NCI-H82 treated with DMSO at 0.1 percent for 48 hours (cell line): ENCODE data around the gene FOXP3.
A peak's percentile ranks its signal among the peaks of the same experiment; 100 is the strongest.

Experiments used
- DNase-seq: peaks from one replicate; lab custom pipeline; 2025; ENCODE audit not compliant: unreplicated experiment; lab: John Stamatoyannopoulos, UW

FOXP3 gene

DNA sequence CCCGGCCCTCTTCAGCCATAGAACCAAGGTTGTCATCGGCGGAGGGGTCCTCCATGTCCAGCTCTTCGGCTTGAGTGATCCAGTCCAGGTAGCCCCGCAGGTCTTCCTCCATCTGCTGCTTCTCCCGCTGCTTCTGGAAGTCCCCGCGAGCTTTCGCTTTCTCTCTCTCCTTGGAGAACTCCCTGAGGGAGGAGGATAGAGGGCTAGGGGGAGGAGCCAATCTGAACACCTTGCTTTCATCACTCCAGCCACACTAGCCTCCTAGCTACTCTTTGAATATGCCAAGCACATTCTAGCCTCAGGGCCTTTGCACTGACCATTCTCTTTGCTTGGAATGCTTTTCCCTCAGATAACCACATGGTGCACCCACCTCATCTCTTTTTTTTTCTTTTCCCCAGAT is 37.6 kb downstream of the FOXP3 start:
- DNase-seq, result no peak

DNA sequence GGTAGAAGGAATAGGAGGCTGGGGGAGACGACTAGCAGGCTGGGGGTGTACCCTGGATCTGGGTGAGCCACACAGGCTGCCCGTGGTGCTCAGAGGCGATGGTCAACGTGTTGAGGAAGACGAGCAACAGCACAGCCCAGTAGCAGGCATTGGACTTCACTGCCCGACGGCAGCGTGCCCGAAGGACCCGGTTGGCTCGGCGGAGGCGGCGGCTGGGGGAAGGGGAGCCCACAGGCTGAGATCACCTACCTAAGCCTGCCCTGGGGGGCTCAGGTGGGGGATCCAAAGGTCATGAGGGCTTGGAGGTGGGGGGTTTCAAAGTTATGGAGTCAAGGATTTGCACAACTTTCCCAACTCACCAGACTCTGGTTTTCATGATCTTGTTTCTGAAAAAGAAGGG is 38.7 kb downstream of the FOXP3 start:
- no peak for DNase-seq

DNA sequence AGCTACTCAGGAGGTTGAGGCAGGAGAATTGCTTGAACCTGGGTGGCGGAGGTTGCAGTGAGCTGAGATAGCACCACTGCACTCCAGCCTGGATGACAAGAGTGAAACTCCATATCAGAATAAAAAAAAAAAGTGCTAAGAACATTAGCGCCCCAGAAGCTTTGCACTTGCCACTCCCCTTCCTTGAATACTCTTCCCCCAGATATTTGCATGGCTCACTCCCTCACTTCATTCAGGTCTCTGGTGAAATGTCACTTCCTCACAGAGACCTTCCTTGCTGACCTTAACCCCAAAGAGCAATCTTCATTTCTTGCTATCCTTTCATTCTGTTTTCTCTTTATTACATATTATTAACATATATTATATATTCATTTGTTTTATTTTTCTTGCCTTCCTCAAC is 42.6 kb downstream of the FOXP3 start:
- DNase-seq, result no peak

DNA sequence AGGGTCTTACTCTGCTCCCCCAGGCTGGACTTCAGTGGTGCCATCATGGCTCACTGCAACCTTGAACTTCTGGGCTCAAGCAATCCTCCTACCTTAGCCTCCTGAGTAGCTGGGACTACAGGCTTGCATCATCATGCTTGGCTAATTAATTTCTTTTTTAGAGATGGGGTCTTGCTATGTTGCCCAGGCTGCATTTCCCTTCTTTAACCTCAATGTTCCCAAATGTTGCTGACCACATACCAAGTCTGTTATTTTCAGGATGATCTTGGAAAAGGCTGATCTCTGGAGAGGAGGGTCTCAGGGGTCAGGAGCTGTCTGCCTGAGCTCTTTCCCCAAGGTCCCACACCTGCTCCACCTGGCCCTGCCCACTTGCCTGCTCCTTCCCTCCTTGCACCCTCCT is 44.4 kb downstream of the FOXP3 start:
- no peak for DNase-seq

DNA sequence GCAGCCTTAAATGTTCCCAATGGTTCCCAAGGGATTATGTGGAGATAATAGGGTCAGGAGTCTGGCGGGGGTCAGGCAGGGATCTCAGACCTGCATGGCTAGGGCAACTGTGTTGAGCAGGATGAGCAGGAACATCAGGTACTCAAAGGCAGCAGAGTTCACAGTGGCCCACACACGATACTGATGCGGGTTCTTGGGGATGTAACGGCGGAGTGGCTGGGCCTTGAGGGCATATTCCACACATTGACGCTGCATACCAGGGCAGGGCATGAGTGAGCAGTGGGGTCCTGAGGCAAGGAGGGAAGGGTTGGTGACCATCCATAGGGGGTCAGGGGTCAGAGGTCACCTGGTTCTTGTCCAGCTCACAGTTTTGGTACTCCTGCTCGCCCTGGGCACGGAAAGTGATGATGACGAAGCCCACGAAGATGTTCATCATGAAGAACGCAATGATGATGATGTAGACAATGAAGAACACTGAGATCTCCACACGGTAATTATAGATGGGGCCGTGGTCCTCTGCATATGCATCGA is 49.4 kb downstream of the FOXP3 start:
- DNase-seq, result no peak

DNA sequence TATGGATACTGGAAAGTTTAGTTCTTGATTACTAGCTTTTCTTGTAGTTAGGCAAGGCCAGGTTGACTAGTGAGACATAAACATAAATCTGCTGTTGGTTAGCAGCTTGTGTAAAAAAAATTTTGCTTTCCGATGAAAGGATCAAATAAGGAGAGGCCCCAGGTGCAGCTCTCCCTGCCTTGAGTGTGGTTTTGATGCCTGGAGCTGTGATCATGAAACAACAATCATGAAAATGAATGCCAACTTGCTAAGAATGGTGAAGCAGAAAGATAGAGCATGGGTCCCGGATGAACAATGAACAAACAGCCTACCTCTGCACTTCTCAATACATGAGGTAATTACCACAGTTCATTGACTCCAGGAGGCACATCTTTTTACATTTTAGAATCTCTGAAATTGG is 50.1 kb downstream of the FOXP3 start:
- DNase-seq, result no peak

DNA sequence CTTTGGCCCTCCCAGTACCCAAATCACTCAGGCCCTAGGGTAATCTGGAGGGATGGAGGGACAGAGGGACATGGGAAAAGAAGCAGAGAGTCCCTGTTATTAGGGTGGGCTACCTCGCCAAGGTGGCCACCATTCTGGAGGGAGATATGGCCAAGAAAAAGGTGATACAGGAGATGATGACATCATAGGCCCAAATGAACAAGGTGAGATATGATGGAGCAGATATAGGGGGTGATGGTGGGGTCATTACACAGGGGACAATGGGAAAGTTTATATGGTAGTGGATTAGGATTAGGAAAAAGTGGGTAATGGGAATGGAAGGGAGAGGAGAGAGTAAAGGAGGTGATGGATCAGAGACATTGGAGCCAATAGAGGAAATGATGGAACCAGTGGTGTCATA is 51.6 kb downstream of the FOXP3 start:
- DNase-seq, result no peak

DNA sequence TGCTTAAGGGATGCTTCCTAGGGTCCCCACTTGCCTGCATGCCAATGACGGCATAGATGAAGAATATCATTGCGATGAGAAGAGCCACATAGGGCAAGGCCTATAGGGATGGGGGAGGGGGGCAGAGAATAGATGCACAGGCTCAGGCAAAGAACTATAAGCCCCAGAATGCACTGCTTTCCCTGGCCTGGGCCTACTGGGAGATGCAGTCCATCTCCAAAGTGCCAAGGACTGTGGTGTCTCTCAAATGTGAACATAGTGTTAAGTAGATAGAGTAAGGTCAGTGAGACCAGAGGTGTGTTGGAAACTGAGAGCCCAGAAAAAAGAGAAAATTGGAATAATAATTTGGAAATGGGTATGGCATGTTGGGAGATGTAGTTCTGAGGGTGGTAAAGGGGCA is 52.3 kb downstream of the FOXP3 start:
- DNase-seq, result no peak

DNA sequence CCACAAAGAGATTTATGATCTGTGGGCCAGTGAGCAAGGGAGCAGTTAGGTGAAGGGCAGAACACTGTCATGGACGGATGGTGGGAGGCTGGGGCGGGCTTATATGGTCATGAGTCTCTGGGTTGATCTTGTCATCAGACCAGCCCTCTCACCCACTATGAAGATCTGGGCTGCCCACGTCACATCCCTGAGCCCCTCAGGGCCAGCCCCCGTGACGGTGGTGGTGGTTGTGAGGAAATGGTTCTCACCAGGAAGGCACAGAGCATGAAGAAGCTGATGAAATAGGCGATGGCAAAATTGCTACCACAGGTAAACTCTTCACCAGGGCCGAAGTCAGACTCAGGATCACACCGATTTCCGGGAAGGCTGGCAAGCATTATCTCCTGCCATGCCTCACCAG is 53.4 kb downstream of the FOXP3 start:
- no peak for DNase-seq

DNA sequence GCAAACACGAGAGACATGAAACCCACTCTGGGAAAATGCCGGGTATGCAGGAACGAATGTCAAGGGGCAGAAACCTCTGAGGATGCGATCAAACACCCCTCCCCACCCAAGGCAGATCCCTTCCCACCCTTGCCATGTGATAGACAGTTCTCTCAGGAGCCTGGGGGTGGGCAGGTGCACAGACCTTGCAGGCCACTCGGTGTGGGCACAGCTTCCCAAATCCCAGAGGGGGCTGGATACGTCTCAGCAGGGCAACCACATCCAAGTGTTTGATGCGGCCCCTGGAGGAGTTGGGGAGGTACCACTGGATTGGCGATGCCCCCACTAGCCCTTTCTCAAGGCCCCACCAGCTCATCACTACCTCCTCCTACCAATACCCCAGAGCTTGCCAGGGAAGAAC is 54.1 kb downstream of the FOXP3 start:
- no peak for DNase-seq

DNA sequence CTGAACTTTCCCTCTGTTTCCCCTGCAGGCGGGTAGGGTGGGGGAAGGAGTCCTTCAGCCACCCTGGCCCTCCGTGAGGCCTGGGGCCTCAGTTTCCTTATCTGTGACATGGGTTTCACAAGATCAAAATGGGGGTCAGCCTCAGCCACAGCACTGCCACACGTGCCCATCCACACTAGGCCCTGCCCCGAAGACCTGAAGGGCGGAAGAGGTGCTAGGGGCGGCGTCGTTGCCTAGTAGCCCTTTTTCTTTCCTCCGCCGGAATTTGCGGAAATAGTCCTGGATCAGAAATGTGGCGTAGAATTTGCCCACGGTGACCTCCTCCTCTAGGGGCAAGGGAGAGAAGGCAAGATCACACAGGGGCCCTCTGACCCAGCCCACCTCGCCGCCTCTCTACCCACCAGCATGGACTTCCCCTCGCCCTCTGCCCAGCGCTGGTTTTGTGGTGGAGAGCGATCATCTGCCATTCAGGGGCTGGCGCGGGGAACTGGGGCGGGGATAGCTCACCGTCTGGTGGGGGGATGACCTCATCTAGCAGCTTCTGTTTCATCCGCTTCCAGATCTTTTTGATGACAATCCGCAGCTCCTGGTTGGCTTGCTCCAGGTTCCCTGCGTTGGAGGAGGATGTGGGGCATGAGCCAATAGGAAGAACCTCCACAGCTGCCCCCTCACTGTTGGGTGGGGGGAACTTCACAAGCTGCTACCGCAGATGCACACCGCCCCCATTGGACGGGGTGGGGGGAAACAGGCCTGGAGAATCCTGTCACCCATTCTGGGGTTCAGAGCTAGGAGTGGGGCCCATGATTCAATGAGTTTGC is 54.9 kb downstream of the FOXP3 start:
- DNase-seq, result peak; percentile 58

DNA sequence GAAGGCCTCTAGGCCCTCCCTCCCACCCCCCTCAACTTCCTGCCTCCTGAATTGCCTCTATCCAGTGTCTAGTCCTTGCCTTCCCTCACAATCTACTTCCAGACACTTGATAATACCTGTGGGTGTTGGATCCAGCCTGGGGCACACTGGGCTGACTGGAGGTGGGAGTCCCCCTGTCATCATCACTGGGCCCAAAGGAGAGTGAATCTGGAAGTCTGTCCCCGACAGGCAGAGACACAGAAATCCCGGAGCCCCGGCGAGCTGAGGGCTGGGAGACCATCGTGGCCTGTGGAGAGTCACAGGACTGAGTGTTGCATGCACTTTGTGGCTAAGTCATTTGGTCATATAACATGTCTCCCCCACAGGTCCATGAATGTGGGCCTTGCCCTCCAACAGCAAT is 56.1 kb downstream of the FOXP3 start:
- no peak for DNase-seq

DNA sequence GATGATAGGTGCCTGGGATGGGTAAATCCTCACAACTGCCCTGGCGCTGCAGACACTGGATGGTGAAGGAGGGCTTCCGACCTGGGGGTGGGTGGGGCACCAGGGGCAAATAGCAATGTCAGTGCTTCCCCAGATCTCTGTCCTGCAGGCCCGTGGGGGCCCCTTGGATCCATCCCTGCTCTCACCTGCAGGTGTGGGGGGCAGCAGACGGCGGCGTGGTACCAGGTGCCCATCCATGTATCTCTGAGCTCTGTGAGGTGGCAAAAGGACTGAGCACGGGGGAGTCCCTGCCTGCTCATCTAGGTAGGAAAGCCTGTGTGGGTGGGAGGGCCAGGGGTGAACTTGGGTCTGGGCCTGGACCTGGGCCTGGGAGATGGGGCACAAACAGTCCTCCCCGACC is 58.0 kb downstream of the FOXP3 start:
- DNase-seq, result no peak

DNA sequence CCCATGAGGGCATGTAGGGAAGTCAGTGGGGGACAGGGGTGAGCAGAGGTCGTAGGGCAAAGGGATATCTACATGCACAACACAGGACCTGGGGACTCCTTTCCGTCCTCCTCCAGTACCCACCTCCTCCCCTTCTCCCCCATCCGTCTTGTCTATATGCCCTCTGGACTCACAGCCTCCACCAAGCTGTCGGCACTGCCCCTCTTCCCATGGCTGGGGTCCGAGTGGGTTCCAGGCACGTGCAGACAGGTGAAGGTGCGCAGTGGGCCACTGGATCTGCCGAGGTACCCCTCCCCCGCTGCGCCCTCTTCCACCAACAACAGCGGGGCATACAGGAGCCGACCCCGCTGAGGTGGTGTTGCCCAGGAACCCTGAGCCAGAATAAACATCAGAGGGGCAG is 59.1 kb downstream of the FOXP3 start:
- DNase-seq, result no peak

DNA sequence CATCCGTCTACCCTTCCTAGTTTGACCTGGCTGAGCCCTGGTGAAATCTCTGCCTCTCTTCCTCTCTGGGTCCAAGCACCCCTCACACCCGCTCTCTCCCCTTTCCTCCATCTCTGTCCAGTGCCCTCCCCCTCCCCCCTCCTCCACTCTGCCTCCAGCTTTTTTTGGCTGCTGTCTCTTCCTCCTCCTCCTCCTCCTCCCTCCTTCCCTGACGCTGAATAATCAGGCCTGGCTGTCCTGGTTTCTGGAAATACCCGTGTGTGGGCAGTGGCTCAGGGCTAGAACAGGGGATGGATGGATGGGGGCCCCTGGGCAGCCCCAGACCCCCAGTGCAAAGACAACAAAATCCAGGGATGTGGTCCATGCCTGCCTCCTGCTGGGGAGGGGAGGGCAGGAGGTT is 59.8 kb downstream of the FOXP3 start:
- no peak for DNase-seq

DNA sequence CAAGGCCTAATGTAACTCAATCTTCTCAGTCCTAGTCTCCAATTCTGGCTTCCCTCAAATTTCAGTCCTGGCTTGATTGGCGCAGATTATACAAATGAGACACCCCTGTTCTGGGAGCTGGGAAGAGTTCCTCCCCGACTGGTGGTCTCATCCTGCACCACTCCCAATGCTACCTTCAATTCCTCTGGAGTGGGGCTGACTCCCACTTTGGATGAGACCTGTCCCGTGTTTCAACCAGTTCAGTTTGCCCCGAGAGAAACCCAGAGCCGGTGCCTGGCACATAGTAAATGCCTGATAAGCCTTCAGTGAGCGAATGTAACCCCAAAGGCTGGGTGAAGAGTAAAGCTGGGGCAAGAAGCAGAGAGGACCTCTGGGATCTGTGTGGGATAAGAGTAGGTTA is 60.5 kb downstream of the FOXP3 start:
- DNase-seq, result no peak

DNA sequence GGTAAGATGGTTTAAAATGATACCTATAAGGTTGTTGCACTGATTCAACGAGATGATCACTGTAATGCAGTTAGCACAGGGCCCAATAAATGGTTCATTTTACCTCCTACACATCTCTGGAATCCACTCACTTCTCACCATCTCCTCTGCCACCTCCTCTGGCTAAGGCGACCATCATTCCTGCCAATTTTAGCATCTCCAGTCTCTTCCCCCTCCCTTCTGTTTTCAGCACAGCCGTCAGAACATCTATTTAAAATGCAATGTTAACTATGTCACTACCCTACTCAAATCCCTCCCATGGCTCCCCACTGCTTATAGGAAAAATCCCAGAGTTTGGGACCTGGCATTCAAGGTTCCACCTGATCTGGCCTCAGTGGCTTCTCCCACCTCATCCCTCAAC is 61.0 kb downstream of the FOXP3 start:
- DNase-seq, result no peak

DNA sequence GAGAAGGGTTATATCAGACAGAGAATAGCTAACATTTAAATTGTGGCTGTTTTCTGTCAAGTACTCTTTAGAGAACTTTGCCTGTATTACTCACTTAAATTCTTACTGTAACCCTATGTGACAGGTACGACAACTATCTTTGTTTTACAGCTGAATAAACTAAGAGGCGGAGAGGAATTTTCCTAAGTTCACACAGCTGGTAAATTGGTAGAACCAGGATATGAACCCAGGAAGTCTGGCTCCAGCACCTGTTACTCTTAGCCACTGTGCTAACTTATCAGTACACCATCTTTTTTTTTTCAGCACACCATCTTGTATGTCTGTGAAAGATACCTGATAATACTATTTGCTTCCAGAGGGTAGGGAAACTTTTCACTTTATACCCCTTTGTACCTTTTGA is 62.5 kb downstream of the FOXP3 start:
- no peak for DNase-seq
